Subcutaneous abdominal adipose tissue (tissue), 5 donors: ENCODE results near the gene LPAR1.
"Not testable (repeated sequence)": the region's sequence is repeated elsewhere in the genome, so short reads cannot be mapped to it uniquely, and the experiment has no call there.

Source experiments
- H3K27ac ChIP-seq: one replicate; pipeline ENCODE4 v1.7.0; 2013; ENCODE audit warnings: low read depth, mild to moderate bottlenecking, inconsistent platforms, low read length, moderate library complexity
- H3K27me3 ChIP-seq, 5 donors: one replicate each; pipeline ENCODE4 v1.7.0; 2013; ENCODE audit warnings: low read length in 5 of 5, inconsistent platforms in 1 of 5; ENCODE audit not compliant: control insufficient read depth in 5 of 5, insufficient read depth in 4 of 5
- H3K36me3 ChIP-seq, 5 donors: one replicate each; pipeline ENCODE4 v1.7.0; 2013; ENCODE audit warnings: low read length in 5 of 5; ENCODE audit not compliant: control insufficient read depth in 5 of 5, insufficient read depth in 5 of 5
- H3K4me1 ChIP-seq, 5 donors: one replicate each; pipeline ENCODE4 v1.7.0; 2013; ENCODE audit warnings: low read length in 5 of 5, mild to moderate bottlenecking in 3 of 5, moderate library complexity in 1 of 5; ENCODE audit not compliant: control insufficient read depth in 5 of 5, insufficient read depth in 5 of 5
- H3K4me3 ChIP-seq, 5 donors: one replicate each; pipeline ENCODE4 v1.7.0; 2013; ENCODE audit warnings: low read length in 5 of 5, low read depth in 1 of 5
- H3K9ac ChIP-seq, 5 donors: one replicate each; pipeline ENCODE4 v1.7.0; 2013; ENCODE audit warnings: low read length in 5 of 5, mild to moderate bottlenecking in 4 of 5, moderate library complexity in 3 of 5
- H3K9me3 ChIP-seq, 5 donors: one replicate each; pipeline ENCODE4 v1.7.0; 2013; ENCODE audit warnings: low read length in 5 of 5; ENCODE audit not compliant: control insufficient read depth in 5 of 5
- donor health status: healthy.
- donor health status: healthy.
- donor health status: healthy.
- donor health status: healthy.
- donor health status: healthy.

The LPAR1 gene

GRCh38 chr9:110828264-110828663 is 210.0 kb downstream of the LPAR1 start:
- Histone ChIP-seq H3K4me1 (no peaks in the 10 kb centered on the region), H3K27ac (no peak overlapping the region), H3K36me3 (no peaks in the 10 kb centered on the region), H3K9ac (no peak overlapping the region), H3K4me3 (no peak overlapping the region), H3K27me3 (no peaks in the 10 kb centered on the region), H3K9me3 (peaks cover 0 to under 1% (median 0%) of the 10 kb centered on the region in 5 donors)

GRCh38 chr9:110826400-110826799 is 211.9 kb downstream of the LPAR1 start:
- not testable (repeated sequence) for H3K9ac ChIP-seq, H3K4me3 ChIP-seq, H3K27ac ChIP-seq, H3K36me3 ChIP-seq, H3K4me1 ChIP-seq, H3K27me3 ChIP-seq, H3K9me3 ChIP-seq

- Histone ChIP-seq H3K4me3 (no peak overlapping the region), H3K4me1 (no peaks in the 10 kb centered on the region), H3K9me3 (peaks cover 0 to 4% (median 0%) of the 10 kb centered on the region in 5 donors), H3K36me3 (no peaks in the 10 kb centered on the region), H3K27ac (no peak overlapping the region), H3K9ac (no peak overlapping the region), H3K27me3 (no peaks in the 10 kb centered on the region)
Observed at GRCh38 chr9:110825950-110826349, 212.3 kb downstream of the LPAR1 start.

- H3K9ac ChIP-seq, H3K36me3 ChIP-seq, H3K27ac ChIP-seq: not testable (repeated sequence)
Observed at GRCh38 chr9:110825129-110825528, 213.1 kb downstream of the LPAR1 start.

More at GRCh38 chr9:110825129-110825528, 213.1 kb downstream of the LPAR1 start:
- H3K27me3 ChIP-seq, H3K4me1 ChIP-seq, H3K4me3 ChIP-seq, H3K9me3 ChIP-seq: not testable (repeated sequence)
